HG02870 (cell line): ENCODE results near the gene RASSF9.
A peak's percentile ranks its signal among the peaks of the same experiment; 100 is the strongest.

ENCODE experiments used
- ATAC-seq: cut with Tn5 transposase; IDR thresholded peaks from one replicate; pipeline ENCODE4 v1.9.1; 2021; ENCODE audit warnings: mild to moderate bottlenecking, moderate library complexity; ENCODE audit not compliant: unreplicated experiment

Gene RASSF9

GRCh38 chr12:85836197-85837090 lies at the start of gene RASSF9:
TSS of gene RASSF9 (minus strand) at chr12:85836409. CDS start at chr12:85836201, 208 bp downstream.
- no peak for ATAC-seq

GRCh38 chr12:85883763-85884162 lies 47.6 kb upstream of the RASSF9 start:
- no peak for ATAC-seq

- ATAC-seq = no peak
Measured at GRCh38 chr12:85877459-85877858, 41.2 kb upstream of the RASSF9 start.

GRCh38 chr12:85874031-85874461 lies 37.8 kb upstream of the RASSF9 start, which contains the start of gene NTS:
TSS of gene NTS (plus strand) at chr12:85874295. CDS start at chr12:85874404, 109 bp downstream.
- peak; percentile 60 for ATAC-seq

GRCh38 chr12:85872497-85873091 lies 36.4 kb upstream of the RASSF9 start:
- peak; percentile 84 for ATAC-seq

- ATAC-seq = peak; percentile 97
Measured at GRCh38 chr12:85866986-85867776, 31.0 kb upstream of the RASSF9 start.

GRCh38 chr12:85865890-85866289 lies 29.7 kb upstream of the RASSF9 start:
- no peak for ATAC-seq

GRCh38 chr12:85856966-85857365 lies 20.8 kb upstream of the RASSF9 start:
- ATAC-seq = no peak

GRCh38 chr12:85855305-85855704 lies 19.1 kb upstream of the RASSF9 start:
- ATAC-seq = no peak

- no peak for ATAC-seq
Measured at GRCh38 chr12:85849344-85849743, 13.1 kb upstream of the RASSF9 start.

- ATAC-seq = no peak
Measured at GRCh38 chr12:85843606-85844310, 7.5 kb upstream of the RASSF9 start.

GRCh38 chr12:85835426-85836196 lies 598 bp downstream of the RASSF9 start:
- ATAC-seq = no peak

- no peak for ATAC-seq
Measured at GRCh38 chr12:85834378-85834777, 1.8 kb downstream of the RASSF9 start.

GRCh38 chr12:85833579-85833978 lies 2.6 kb downstream of the RASSF9 start:
- no peak for ATAC-seq

GRCh38 chr12:85831327-85831990 lies 4.8 kb downstream of the RASSF9 start:
- ATAC-seq = no peak

- no peak for ATAC-seq
Measured at GRCh38 chr12:85829391-85829790, 6.8 kb downstream of the RASSF9 start.

- no peak for ATAC-seq
Measured at GRCh38 chr12:85828576-85828975, 7.6 kb downstream of the RASSF9 start.

- no peak for ATAC-seq
Measured at GRCh38 chr12:85825746-85826145, 10.5 kb downstream of the RASSF9 start.

GRCh38 chr12:85823436-85824180 lies 12.6 kb downstream of the RASSF9 start:
- no peak for ATAC-seq
